Measurements from ENCODE around the gene TPSB2. TPM values are rescaled to one million over a fixed set of nuclear protein-coding genes. Genes with fewer than 3 reads are reported as not detected.

Gene TPSB2
- total RNA-seq, 1 experiment from 2014 or later, result not detected

DNA sequence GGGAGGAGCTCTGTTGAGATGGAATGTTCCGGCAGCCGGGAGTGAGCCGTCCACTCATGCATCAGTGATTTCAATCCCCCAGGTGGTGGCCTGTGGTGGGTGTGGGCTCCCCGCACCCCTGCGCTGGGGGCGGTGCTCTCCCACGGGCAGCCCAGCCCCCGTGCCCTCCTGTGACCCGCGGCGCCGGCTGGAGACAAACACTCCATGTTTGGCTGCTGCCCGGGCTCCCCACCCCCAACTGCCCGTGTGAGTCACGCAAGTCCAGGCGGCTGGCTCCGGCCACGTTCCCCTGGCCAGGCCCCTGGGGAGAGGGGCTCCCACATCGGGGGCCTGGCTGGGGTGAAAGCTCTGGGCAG lies 47.7 kb downstream of the TPSB2 start:
- H3K27ac ChIP-seq (ENCODE audit: low read depth, low read length), result peak overlapping the region; percentile 39; the same call in 1 of the 2 replicates
- ChIA-PET CTCF (no interaction called here), POLR2A (no interaction called here), RAD21 (ENCODE audit: low non-redundant PET in 1 of 2, low total read pairs in 2 of 2, uncharacterized antibody in 2 of 2, unreplicated experiment in 2 of 2) (no interaction called here)
- DNase-seq (ENCODE audit: low read depth, low spot score) (no peak), ATAC-seq (peak; percentile 67)
- intact Hi-C loops (cut with micrococcal nuclease), result no loop called here
- no peaks in the 10 kb centered on the region for H3K27me3 ChIP-seq (ENCODE audit: insufficient read depth, low read length)
- peaks cover 24 to 42% of the 10 kb centered on the region in 2 experiments for H3K4me1 ChIP-seq (ENCODE audit: control insufficient read depth in 1 of 2, insufficient read depth in 2 of 2, low read length in 2 of 2)
- H3K79me2 ChIP-seq (ENCODE audit: insufficient read depth, low read length), result no peaks in the 10 kb centered on the region; the same call in 1 of the 2 replicates
- H3K4me3 ChIP-seq (replicated peaks in 1 of 2; ENCODE audit: low read depth in 1 of 2, low read length in 2 of 2), result peak overlapping the region; percentile 9 to 40; a peak in 2 of 4 replicates
- no peak overlapping the region for H2AFZ ChIP-seq (ENCODE audit: low read depth, low read length, poor library complexity, severe bottlenecking)
- no peaks in the 10 kb centered on the region for H3K36me3 ChIP-seq (ENCODE audit: control insufficient read depth in 1 of 2, insufficient read depth in 2 of 2, low read length in 2 of 2)
- H3K4me2 ChIP-seq (ENCODE audit: low read length), result peak overlapping the region; percentile 79
- no peaks in the 10 kb centered on the region for H3K9me3 ChIP-seq (ENCODE audit: control insufficient read depth in 1 of 2, insufficient read depth in 1 of 2, low read depth in 1 of 2, low read length in 2 of 2)
- no peaks in the 10 kb centered on the region for H4K20me1 ChIP-seq (ENCODE audit: insufficient read depth)
- no TSS peak for BruUV-seq (replicated peaks)
- H3K9ac ChIP-seq (ENCODE audit: low read length), result peak overlapping the region; percentile 53
- no peaks in the 10 kb centered on the region for H3K9me2 ChIP-seq (ENCODE audit: insufficient read depth)
- no peak for TF ChIP-seq SRF (IDR thresholded peaks at IDR 0.05; ENCODE audit: low read depth)
- TF ChIP-seq TCF7L2 (IDR thresholded peaks at IDR 0.05; ENCODE audit: borderline replicate concordance, extremely low read depth, insufficient read depth, insufficient read length), result no peak
- no peak for TF ChIP-seq FOSL1 (IDR thresholded peaks at IDR 0.05; ENCODE audit: low read depth)
- TF ChIP-seq CEBPB (IDR thresholded peaks at IDR 0.05; ENCODE audit: low read depth), result no peak
- TF ChIP-seq ZFX (IDR thresholded peaks at IDR 0.05), result no peak
- TF ChIP-seq, protein P1, sequence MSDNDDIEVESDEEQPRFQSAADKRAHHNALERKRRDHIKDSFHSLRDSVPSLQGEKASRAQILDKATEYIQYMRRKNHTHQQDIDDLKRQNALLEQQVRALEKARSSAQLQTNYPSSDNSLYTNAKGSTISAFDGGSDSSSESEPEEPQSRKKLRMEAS (IDR thresholded peaks at IDR 0.05), result no peak
- TF ChIP-seq EGR1 (IDR thresholded peaks at IDR 0.05; ENCODE audit: low read depth), result no peak
- no peak for TF ChIP-seq RAD21 (IDR thresholded peaks at IDR 0.05; ENCODE audit: low read depth)
- TF ChIP-seq SP1 (IDR thresholded peaks at IDR 0.05; ENCODE audit: low read depth), result no peak
- no peak for TF ChIP-seq ZNF274 (IDR thresholded peaks at IDR 0.05; ENCODE audit: low read depth, low read length)
